K562 (cell line): Measurements from ENCODE around the gene AGPAT2. TPM values are rescaled to one million over a fixed set of nuclear protein-coding genes. Genes with fewer than 3 reads are reported as not detected.

Experiments
- CAMTA2 ChIP-seq: fragments of 250-450 bp; sonication (Bioruptor Pico); conservative IDR thresholded peaks from 2 replicates; pipeline ENCODE4 v1.5.1; 2022
- CBFA2T2 ChIP-seq: fragments of 450-650 bp; conservative IDR thresholded peaks from 2 replicates; pipeline ENCODE4 v1.6.1; 2017; ENCODE audit warnings: mild to moderate bottlenecking
- EHMT2 ChIP-seq: fragments of 450-650 bp; IDR thresholded peaks from 2 replicates; pipeline ENCODE4 v1.6.1; 2018; ENCODE audit warnings: antibody characterized with exemption
- FIP1L1 ChIP-seq: fragments of 200-400 bp; formaldehyde crosslinking; IDR thresholded peaks from 2 replicates; pipeline ENCODE4 v1.6.1; 2018; ENCODE audit warnings: mild to moderate bottlenecking, low read depth, low read length; ENCODE audit not compliant: poor library complexity, severe bottlenecking
- FOXK1 ChIP-seq: sonication (generic); formaldehyde crosslinking; IDR thresholded peaks from 2 replicates; pipeline ENCODE4 v1.8.0; 2022; ENCODE audit warnings: missing genetic modification reagents, mild to moderate bottlenecking, borderline replicate concordance
- HNRNPLL ChIP-seq: fragments of 200-400 bp; formaldehyde crosslinking; IDR thresholded peaks from 2 replicates; pipeline ENCODE4 v1.6.1; 2017; ENCODE audit warnings: low read length, low read depth, mild to moderate bottlenecking; ENCODE audit not compliant: poor library complexity, severe bottlenecking
- RBFOX2 ChIP-seq: fragments of 200-400 bp; formaldehyde crosslinking; IDR thresholded peaks from 2 replicates; pipeline ENCODE4 v1.6.1; 2017; ENCODE audit warnings: low read depth, mild to moderate bottlenecking, low read length, moderate library complexity
- RBM14 ChIP-seq: fragments of 200-400 bp; formaldehyde crosslinking; IDR thresholded peaks from 2 replicates; pipeline ENCODE4 v1.6.1; 2018; ENCODE audit warnings: low read depth, mild to moderate bottlenecking, low read length, moderate library complexity, borderline replicate concordance; ENCODE audit not compliant: insufficient read depth
- RBM17 ChIP-seq: fragments of 200-400 bp; formaldehyde crosslinking; IDR thresholded peaks from 2 replicates; pipeline ENCODE4 v1.6.1; 2017; ENCODE audit warnings: low read depth, mild to moderate bottlenecking, low read length, borderline replicate concordance
- RBM39 ChIP-seq: fragments of 200-400 bp; formaldehyde crosslinking; optimal IDR thresholded peaks from 2 replicates; pipeline ENCODE3; 2018; ENCODE audit warnings: low read depth, low read length
- SMAD1 ChIP-seq: fragments of 150-350 bp; IDR thresholded peaks from 2 replicates; pipeline ENCODE4 v1.6.1; 2014; ENCODE audit warnings: low read length, low read depth; ENCODE audit not compliant: partially characterized antibody
- SMARCB1 ChIP-seq: IDR thresholded peaks from 2 replicates; pipeline ENCODE4 v1.6.1; 2011; ENCODE audit warnings: improper control_type of control experiment, low read depth; ENCODE audit not compliant: insufficient read length
- TCF7L2 ChIP-seq: fragments of 150-350 bp; IDR thresholded peaks from 2 replicates; pipeline ENCODE4 v1.6.1; 2016; ENCODE audit warnings: low read depth, mild to moderate bottlenecking, low read length, moderate library complexity
- ZBED1 ChIP-seq: IDR thresholded peaks from 2 replicates; pipeline ENCODE4 v1.6.1; 2014
- ZBTB17 ChIP-seq: fragments of 450-650 bp; formaldehyde crosslinking; IDR thresholded peaks from 2 replicates; pipeline ENCODE4 v1.4.0; 2020; ENCODE audit warnings: mild to moderate bottlenecking
- ZNF212 ChIP-seq: fragments of 450-650 bp; formaldehyde crosslinking; IDR thresholded peaks from 2 replicates; pipeline ENCODE4 v1.4.0; 2020; ENCODE audit warnings: mild to moderate bottlenecking
- ZNF408 ChIP-seq: fragments of 250-450 bp; sonication (Bioruptor Pico); IDR thresholded peaks from 2 replicates; pipeline ENCODE4 v1.4.0; 2020; ENCODE audit warnings: low read depth, mild to moderate bottlenecking, moderate library complexity
- polyA plus RNA-seq, 8 experiments: library from polyadenylated mRNA; depleted of rRNA in 4 of 8; stranded (reverse) in 5 of 8; unstranded in 3 of 8; fragments of >200 nt; fragmentation: Nextera tagmentation in 2 of 8; fragmentation: Illumina TruSeq in 1 of 8; extraction: Ambion mirVana in 2 of 8; extraction: Trizol in 1 of 8; gene quantifications; 2 replicates each; pipeline versions ENCODE4 v1.2.1 to v1.2.3, GENCODE V29; 2011 to 2014; ENCODE audit warnings: inconsistent platforms in 1 of 8, missing spikeins in 1 of 8
- total RNA-seq, 7 experiments: library from RNA; depleted of rRNA in 6 of 7; stranded (reverse); fragments of >200 nt in 6 of 7; fragmentation: Illumina TruSeq in 2 of 7; extraction: Trizol in 2 of 7; gene quantifications; 2 replicates each; pipeline versions ENCODE4 v1.2.1 to v1.2.3, GENCODE V29; 2011 to 2021; ENCODE audit warnings: low replicate concordance in 1 of 7
- TF ChIP-seq, protein P1 (sequence below): fragments of 450-650 bp; formaldehyde crosslinking; IDR thresholded peaks from 2 replicates; pipeline ENCODE4 v1.4.0; 2022; ENCODE audit warnings: missing genetic modification characterization
- TF ChIP-seq, protein P2 (sequence below): sonication (generic); formaldehyde crosslinking; IDR thresholded peaks from 2 replicates; pipeline ENCODE4 v1.8.1; 2023; ENCODE audit warnings: mild to moderate bottlenecking, missing genetic modification reagents
- TF ChIP-seq, protein P3 (sequence below), 3 experiments: IDR thresholded peaks in 2 of 3; conservative IDR thresholded peaks in 1 of 3; 2 replicates each; pipeline ENCODE4 v1.5.1; 2011 to 2012; ENCODE audit warnings: low read length in 3 of 3, mild to moderate bottlenecking in 3 of 3, control low read depth in 2 of 3, improper control_type of control experiment in 1 of 3, inconsistent platforms in 1 of 3, low read depth in 1 of 3, mixed read lengths in 1 of 3, moderate library complexity in 1 of 3; ENCODE audit not compliant: insufficient read depth in 2 of 3
- TF ChIP-seq, protein P4 (sequence below): fragments of 200-800 bp; sonication (Bioruptor generic); IDR thresholded peaks from 2 replicates; pipeline ENCODE4 v1.6.1; 2017; ENCODE audit warnings: missing genetic modification characterization, missing compliant biosample characterization

Gene AGPAT2
- total and polyA plus RNA-seq, 9 of the 15 experiments (the other 6 are each of a cell fraction or from before 2014, with no cell fraction given), result 0.13 to 54.5 (median 23.9) TPM

DNA sequence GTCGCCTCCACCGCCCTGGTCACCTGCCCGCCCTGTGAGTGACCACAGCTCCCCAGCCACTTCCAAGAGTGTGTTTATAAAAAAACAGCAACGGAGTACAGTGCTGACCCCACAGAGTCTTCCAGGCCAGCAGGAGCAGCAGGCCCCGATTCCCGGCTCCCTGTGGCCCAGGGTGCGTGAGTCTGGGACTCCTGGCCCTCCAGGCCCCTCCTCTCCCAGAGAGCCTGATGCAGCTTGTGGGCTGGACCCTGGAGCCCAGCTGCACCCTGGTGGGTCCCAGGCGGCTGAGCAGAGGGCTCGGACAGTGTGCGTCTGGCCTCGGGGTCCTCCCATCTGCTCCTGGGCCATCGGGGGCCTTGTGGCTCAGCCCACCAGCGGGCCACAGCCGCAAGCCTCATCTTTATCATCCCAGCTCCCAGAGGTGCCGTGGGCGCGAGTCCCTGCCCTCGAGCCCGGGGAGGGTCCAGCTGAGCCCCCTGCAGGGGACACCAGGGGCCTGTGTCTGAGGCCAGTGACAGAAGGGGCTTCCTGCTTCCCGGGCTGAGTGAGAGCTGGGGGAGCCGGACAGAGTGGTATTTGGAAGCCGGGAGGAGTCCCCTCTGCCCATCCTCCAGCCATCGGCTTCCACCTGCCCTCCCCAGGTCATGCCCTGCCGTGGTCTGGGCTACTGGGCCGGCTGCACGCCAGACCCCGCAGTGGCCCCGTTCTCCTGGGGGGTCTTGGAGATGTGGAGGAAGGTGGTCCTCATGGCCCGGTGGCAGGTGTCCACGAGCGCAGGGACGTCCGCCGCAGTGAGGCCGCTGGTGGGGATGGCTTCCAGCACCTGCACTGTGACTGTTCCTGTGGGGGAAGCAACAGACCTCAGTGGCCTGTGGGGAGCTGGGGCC lies 13.9 kb downstream of the AGPAT2 start (continued):
- TF ChIP-seq RBM17 (no peak), FOXK1 (CRISPR knock-in tag) (no peak), HNRNPLL (peak; percentile 40), ZBTB17 (CRISPR knock-in tag) (peak; percentile 86), FIP1L1 (peak; percentile 98), SMARCB1 (no peak), SMAD1 (peak; percentile 81), RBFOX2 (peak; percentile 74), CBFA2T2 (peak; percentile 14; the same call in 1 of the 2 replicates), EHMT2 (no peak), RBM14 (peak; percentile 49; the same call in 1 of the 2 replicates), CAMTA2 (peak; percentile 87; the same call in 1 of the 2 replicates), ZNF408 (CRISPR knock-in tag) (no peak), TCF7L2 (no peak), ZBED1 (peak; percentile 17; the same call in 1 of the 2 replicates), ZNF212 (CRISPR knock-in tag) (no peak; the same call in 1 of the 2 replicates), RBM39 (no peak)
- TF ChIP-seq, protein P1, sequence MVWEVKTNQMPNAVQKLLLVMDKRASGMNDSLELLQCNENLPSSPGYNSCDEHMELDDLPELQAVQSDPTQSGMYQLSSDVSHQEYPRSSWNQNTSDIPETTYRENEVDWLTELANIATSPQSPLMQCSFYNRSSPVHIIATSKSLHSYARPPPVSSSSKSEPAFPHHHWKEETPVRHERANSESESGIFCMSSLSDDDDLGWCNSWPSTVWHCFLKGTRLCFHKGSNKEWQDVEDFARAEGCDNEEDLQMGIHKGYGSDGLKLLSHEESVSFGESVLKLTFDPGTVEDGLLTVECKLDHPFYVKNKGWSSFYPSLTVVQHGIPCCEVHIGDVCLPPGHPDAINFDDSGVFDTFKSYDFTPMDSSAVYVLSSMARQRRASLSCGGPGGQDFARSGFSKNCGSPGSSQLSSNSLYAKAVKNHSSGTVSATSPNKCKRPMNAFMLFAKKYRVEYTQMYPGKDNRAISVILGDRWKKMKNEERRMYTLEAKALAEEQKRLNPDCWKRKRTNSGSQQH (CRISPR knock-in tag), result 0 out of 2 replicates have a peak, but pooled peaks have one; percentile 25
- TF ChIP-seq, protein P2, sequence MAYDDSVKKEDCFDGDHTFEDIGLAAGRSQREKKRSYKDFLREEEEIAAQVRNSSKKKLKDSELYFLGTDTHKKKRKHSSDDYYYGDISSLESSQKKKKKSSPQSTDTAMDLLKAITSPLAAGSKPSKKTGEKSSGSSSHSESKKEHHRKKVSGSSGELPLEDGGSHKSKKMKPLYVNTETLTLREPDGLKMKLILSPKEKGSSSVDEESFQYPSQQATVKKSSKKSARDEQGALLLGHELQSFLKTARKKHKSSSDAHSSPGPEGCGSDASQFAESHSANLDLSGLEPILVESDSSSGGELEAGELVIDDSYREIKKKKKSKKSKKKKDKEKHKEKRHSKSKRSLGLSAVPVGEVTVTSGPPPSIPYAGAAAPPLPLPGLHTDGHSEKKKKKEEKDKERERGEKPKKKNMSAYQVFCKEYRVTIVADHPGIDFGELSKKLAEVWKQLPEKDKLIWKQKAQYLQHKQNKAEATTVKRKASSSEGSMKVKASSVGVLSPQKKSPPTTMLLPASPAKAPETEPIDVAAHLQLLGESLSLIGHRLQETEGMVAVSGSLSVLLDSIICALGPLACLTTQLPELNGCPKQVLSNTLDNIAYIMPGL (CRISPR knock-in tag), result no peak
- TF ChIP-seq, protein P3, sequence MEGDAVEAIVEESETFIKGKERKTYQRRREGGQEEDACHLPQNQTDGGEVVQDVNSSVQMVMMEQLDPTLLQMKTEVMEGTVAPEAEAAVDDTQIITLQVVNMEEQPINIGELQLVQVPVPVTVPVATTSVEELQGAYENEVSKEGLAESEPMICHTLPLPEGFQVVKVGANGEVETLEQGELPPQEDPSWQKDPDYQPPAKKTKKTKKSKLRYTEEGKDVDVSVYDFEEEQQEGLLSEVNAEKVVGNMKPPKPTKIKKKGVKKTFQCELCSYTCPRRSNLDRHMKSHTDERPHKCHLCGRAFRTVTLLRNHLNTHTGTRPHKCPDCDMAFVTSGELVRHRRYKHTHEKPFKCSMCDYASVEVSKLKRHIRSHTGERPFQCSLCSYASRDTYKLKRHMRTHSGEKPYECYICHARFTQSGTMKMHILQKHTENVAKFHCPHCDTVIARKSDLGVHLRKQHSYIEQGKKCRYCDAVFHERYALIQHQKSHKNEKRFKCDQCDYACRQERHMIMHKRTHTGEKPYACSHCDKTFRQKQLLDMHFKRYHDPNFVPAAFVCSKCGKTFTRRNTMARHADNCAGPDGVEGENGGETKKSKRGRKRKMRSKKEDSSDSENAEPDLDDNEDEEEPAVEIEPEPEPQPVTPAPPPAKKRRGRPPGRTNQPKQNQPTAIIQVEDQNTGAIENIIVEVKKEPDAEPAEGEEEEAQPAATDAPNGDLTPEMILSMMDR (IDR thresholded peaks at IDR 0.05 in 2 of 3, conservative IDR thresholded peaks at IDR 0.05 in 1 of 3; ENCODE audit: insufficient read depth in 2 of 3, low read depth in 1 of 3, low read length in 3 of 3), result peak in 1 of 3 experiments; percentile 12; a peak in 1 of 6 replicates
- TF ChIP-seq, protein P4, sequence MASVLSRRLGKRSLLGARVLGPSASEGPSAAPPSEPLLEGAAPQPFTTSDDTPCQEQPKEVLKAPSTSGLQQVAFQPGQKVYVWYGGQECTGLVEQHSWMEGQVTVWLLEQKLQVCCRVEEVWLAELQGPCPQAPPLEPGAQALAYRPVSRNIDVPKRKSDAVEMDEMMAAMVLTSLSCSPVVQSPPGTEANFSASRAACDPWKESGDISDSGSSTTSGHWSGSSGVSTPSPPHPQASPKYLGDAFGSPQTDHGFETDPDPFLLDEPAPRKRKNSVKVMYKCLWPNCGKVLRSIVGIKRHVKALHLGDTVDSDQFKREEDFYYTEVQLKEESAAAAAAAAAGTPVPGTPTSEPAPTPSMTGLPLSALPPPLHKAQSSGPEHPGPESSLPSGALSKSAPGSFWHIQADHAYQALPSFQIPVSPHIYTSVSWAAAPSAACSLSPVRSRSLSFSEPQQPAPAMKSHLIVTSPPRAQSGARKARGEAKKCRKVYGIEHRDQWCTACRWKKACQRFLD (CRISPR knock-in tag), result no peak; the same call in 1 of the 2 replicates
